ENCODE results near the gene KCNE2.

The KCNE2 gene

DNA sequence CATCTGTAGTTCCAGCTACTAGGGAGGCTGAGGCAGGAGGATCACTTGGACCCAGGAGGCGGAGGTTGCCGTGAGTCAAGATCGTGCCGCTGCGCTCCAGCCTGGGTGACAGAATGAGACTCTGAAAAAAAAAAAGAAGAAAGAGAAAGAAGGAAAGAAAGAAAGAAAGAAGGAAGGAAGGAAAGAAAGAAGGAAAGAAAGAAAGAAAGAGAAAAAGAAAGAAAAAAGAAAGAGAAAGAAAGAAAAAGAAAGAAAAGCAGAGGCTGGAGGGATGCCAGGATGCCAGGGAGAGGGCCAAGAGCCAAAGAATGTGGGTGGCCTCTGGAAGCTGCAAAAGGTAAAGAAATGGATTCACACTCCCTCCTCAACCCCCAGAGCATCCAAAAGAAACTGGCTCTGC lies 8.2 kb upstream of the KCNE2 start:
- H3K4me2 ChIP-seq (ENCODE audit: low read length), result no peak overlapping the region
- H3K4ac ChIP-seq (ENCODE audit: low read depth, low read length), result no peak overlapping the region
- no peak for DNase-seq
- H2BK120ac ChIP-seq (ENCODE audit: insufficient read depth, low read length, poor library complexity), result no peak overlapping the region
- no CpG with 5 or more reads among the region's 5 CpGs for WGBS (ENCODE audit: extremely low coverage, insufficient coverage, insufficient read length)
- no peaks in the 10 kb centered on the region for H3K4me1 ChIP-seq (ENCODE audit: control insufficient read depth in 1 of 2, insufficient read depth in 2 of 2, low read length in 2 of 2)
- no peak overlapping the region for H3K23ac ChIP-seq (ENCODE audit: low read length)
- H2AFZ ChIP-seq (ENCODE audit: insufficient read depth, low read length, poor library complexity), result no peak overlapping the region
- no peak overlapping the region for H4K12ac ChIP-seq (ENCODE audit: low read depth, low read length)
- no peak overlapping the region for H3K27ac ChIP-seq (ENCODE audit: low read depth, low read length)
- no peaks in the 10 kb centered on the region for H3K27me3 ChIP-seq (ENCODE audit: insufficient read depth, low read length)
- H2AK5ac ChIP-seq (ENCODE audit: low read length), result no peak overlapping the region
- no peak overlapping the region for H3K9ac ChIP-seq (ENCODE audit: low read length)
- H3K36me3 ChIP-seq (ENCODE audit: control insufficient read depth in 1 of 2, insufficient read depth in 2 of 2, low read length in 2 of 2), result no peaks in the 10 kb centered on the region
- H2BK5ac ChIP-seq (ENCODE audit: low read depth, low read length, poor library complexity), result no peak overlapping the region
- no peak overlapping the region for H3K14ac ChIP-seq (ENCODE audit: low read length)
- H3K4me3 ChIP-seq (ENCODE audit: low read depth, low read length), result no peak overlapping the region
- no peak overlapping the region for H3K18ac ChIP-seq (ENCODE audit: low read length)
- no peak overlapping the region for H4K91ac ChIP-seq (ENCODE audit: low read depth, low read length)
- no peak overlapping the region for H2BK12ac ChIP-seq (ENCODE audit: low read length)
- H4K8ac ChIP-seq (ENCODE audit: low read depth, low read length), result no peak overlapping the region
- no peaks in the 10 kb centered on the region for H3K79me1 ChIP-seq (ENCODE audit: low read length)
- H3K79me2 ChIP-seq (ENCODE audit: control insufficient read depth, insufficient read depth, low read length, poor library complexity), result no peaks in the 10 kb centered on the region
- H3K9me3 ChIP-seq (ENCODE audit: insufficient read depth, low read depth, low read length), result no peaks in the 10 kb centered on the region

DNA sequence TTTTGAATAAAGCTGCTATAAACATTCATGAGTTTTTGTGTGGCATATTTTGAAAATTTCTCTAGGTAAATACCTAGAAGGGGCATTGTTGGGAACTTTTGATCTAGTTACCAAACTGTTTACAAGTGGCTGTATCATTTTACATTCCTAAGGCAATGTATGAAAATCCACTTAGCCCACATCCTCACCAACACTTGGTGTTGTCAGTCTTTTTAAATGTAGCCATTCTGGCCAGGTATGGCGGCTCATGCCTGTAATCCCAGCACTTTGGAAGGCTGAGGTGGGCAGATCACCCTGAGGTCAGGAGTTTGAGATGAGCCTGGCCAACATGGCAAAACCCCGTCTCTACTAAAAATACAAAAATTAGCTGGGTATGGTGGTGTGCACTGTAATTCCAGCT lies 5.9 kb upstream of the KCNE2 start:
- no CpG with 5 or more reads among the region's 2 CpGs for WGBS (ENCODE audit: extremely low coverage, insufficient coverage, insufficient read length)
- Histone ChIP-seq H3K4me3 (ENCODE audit: low read depth, low read length) (no peak overlapping the region), H3K36me3 (ENCODE audit: control insufficient read depth in 1 of 2, insufficient read depth in 2 of 2, low read length in 2 of 2) (no peaks in the 10 kb centered on the region), H2AK5ac (ENCODE audit: low read length) (no peak overlapping the region), H4K12ac (ENCODE audit: low read depth, low read length) (no peak overlapping the region), H3K27ac (ENCODE audit: low read depth, low read length) (no peak overlapping the region), H3K79me2 (ENCODE audit: control insufficient read depth, insufficient read depth, low read length, poor library complexity) (no peaks in the 10 kb centered on the region), H3K9ac (ENCODE audit: low read length) (no peak overlapping the region), H3K23ac (ENCODE audit: low read length) (no peak overlapping the region), H3K9me3 (ENCODE audit: insufficient read depth, low read depth, low read length) (no peaks in the 10 kb centered on the region), H2AFZ (ENCODE audit: insufficient read depth, low read length, poor library complexity) (no peak overlapping the region), H3K4me2 (ENCODE audit: low read length) (no peak overlapping the region), H3K4ac (ENCODE audit: low read depth, low read length) (no peak overlapping the region), H3K79me1 (ENCODE audit: low read length) (no peaks in the 10 kb centered on the region), H4K8ac (ENCODE audit: low read depth, low read length) (no peak overlapping the region), H4K91ac (ENCODE audit: low read depth, low read length) (no peak overlapping the region), H3K27me3 (ENCODE audit: insufficient read depth, low read length) (no peaks in the 10 kb centered on the region), H2BK5ac (ENCODE audit: low read depth, low read length, poor library complexity) (no peak overlapping the region), H2BK12ac (ENCODE audit: low read length) (no peak overlapping the region), H3K14ac (ENCODE audit: low read length) (no peak overlapping the region), H2BK120ac (ENCODE audit: insufficient read depth, low read length, poor library complexity) (no peak overlapping the region), H3K4me1 (ENCODE audit: control insufficient read depth in 1 of 2, insufficient read depth in 2 of 2, low read length in 2 of 2) (no peaks in the 10 kb centered on the region), H3K18ac (ENCODE audit: low read length) (no peak overlapping the region)
- DNase-seq, result no peak

DNA sequence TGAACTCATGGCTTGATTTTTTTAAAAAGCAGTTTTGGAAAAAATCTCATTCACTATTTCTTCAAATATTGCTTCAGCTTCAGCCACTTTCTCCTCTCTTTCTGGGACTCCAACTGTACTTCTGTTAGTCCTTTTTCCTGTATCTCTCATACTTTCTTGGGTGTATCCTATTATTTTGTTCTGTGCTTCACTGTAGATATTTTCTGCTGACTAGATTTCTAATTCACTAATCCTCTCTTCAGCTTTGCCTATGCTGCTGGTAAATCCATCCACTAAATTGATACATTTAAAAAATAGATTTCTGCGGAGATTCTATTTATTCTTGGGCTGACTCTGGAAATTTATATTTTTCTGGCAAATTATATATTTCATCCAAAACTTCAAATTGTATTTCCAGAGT lies 4.9 kb upstream of the KCNE2 start:
- Histone ChIP-seq H3K79me1 (ENCODE audit: low read length) (no peaks in the 10 kb centered on the region), H3K4ac (ENCODE audit: low read depth, low read length) (no peak overlapping the region), H3K36me3 (ENCODE audit: control insufficient read depth in 1 of 2, insufficient read depth in 2 of 2, low read length in 2 of 2) (no peaks in the 10 kb centered on the region), H3K79me2 (ENCODE audit: control insufficient read depth, insufficient read depth, low read length, poor library complexity) (no peaks in the 10 kb centered on the region), H3K4me1 (ENCODE audit: control insufficient read depth in 1 of 2, insufficient read depth in 2 of 2, low read length in 2 of 2) (no peaks in the 10 kb centered on the region), H2AFZ (ENCODE audit: insufficient read depth, low read length, poor library complexity) (no peak overlapping the region), H3K27ac (ENCODE audit: low read depth, low read length) (no peak overlapping the region), H2BK5ac (ENCODE audit: low read depth, low read length, poor library complexity) (no peak overlapping the region), H3K14ac (ENCODE audit: low read length) (no peak overlapping the region), H2BK12ac (ENCODE audit: low read length) (no peak overlapping the region), H3K4me3 (ENCODE audit: low read depth, low read length) (no peak overlapping the region), H3K27me3 (ENCODE audit: insufficient read depth, low read length) (no peaks in the 10 kb centered on the region), H4K91ac (ENCODE audit: low read depth, low read length) (no peak overlapping the region), H3K4me2 (ENCODE audit: low read length) (no peak overlapping the region), H3K18ac (ENCODE audit: low read length) (no peak overlapping the region), H3K9me3 (ENCODE audit: insufficient read depth, low read depth, low read length) (no peaks in the 10 kb centered on the region), H4K12ac (ENCODE audit: low read depth, low read length) (no peak overlapping the region), H2AK5ac (ENCODE audit: low read length) (no peak overlapping the region), H3K23ac (ENCODE audit: low read length) (no peak overlapping the region), H4K8ac (ENCODE audit: low read depth, low read length) (no peak overlapping the region), H2BK120ac (ENCODE audit: insufficient read depth, low read length, poor library complexity) (no peak overlapping the region), H3K9ac (ENCODE audit: low read length) (no peak overlapping the region)
- WGBS (ENCODE audit: extremely low coverage, insufficient coverage, insufficient read length), result no CpG with 5 or more reads among the region's 1 CpG
- no peak for DNase-seq

DNA sequence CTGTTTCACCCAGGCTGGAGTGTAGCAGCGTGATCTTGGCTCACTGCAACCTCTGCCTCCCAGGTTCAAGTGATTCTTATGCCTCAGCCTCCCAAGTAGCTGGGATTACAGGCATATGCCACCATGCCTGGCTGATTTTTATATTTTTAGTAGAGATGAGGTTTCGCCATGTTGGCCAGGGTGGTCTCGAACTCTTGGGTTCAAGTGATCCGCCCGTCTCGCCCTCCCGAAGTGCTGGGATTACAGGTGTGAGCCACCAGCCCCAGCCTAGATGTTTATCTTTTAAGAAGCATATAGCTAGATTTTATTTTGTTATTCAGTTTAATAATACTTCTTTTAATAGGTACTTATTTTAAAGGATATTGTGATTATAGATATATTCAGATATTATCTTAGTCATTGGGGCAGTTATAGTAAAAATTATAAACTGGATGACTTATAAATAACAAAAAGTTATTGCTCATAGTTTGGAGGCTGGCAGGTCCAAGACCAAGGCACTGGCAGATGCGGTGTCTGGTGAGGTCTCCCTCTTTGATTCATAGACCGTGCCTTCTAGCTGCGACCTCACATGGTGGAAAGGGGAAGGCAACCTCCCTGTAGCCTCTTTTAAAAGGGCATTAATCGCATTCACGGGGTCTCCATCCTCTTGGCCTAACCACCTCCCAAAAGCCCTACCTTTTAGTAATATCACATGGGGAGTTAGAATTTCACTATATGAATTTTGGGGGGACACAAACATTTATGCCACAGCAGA lies 3.1 kb upstream of the KCNE2 start:
- H4K91ac ChIP-seq (ENCODE audit: low read depth, low read length), result no peak overlapping the region
- no peaks in the 10 kb centered on the region for H3K79me1 ChIP-seq (ENCODE audit: low read length)
- no peak overlapping the region for H2AK5ac ChIP-seq (ENCODE audit: low read length)
- H3K9ac ChIP-seq (ENCODE audit: low read length), result no peak overlapping the region
- no peak overlapping the region for H4K8ac ChIP-seq (ENCODE audit: low read depth, low read length)
- H3K4me1 ChIP-seq (ENCODE audit: control insufficient read depth in 1 of 2, insufficient read depth in 2 of 2, low read length in 2 of 2), result no peaks in the 10 kb centered on the region
- H3K9me3 ChIP-seq (ENCODE audit: insufficient read depth, low read depth, low read length), result no peaks in the 10 kb centered on the region
- no peak overlapping the region for H3K23ac ChIP-seq (ENCODE audit: low read length)
- H3K14ac ChIP-seq (ENCODE audit: low read length), result no peak overlapping the region
- H3K4me2 ChIP-seq (ENCODE audit: low read length), result no peak overlapping the region
- no peaks in the 10 kb centered on the region for H3K36me3 ChIP-seq (ENCODE audit: control insufficient read depth in 1 of 2, insufficient read depth in 2 of 2, low read length in 2 of 2)
- no peaks in the 10 kb centered on the region for H3K27me3 ChIP-seq (ENCODE audit: insufficient read depth, low read length)
- H2BK120ac ChIP-seq (ENCODE audit: insufficient read depth, low read length, poor library complexity), result no peak overlapping the region
- no CpG with 5 or more reads among the region's 12 CpGs for WGBS (ENCODE audit: extremely low coverage, insufficient coverage, insufficient read length)
- H2BK5ac ChIP-seq (ENCODE audit: low read depth, low read length, poor library complexity), result no peak overlapping the region
- no peak overlapping the region for H2AFZ ChIP-seq (ENCODE audit: insufficient read depth, low read length, poor library complexity)
- H3K18ac ChIP-seq (ENCODE audit: low read length), result no peak overlapping the region
- DNase-seq, result no peak
- H3K4me3 ChIP-seq (ENCODE audit: low read depth, low read length), result no peak overlapping the region
- H3K4ac ChIP-seq (ENCODE audit: low read depth, low read length), result no peak overlapping the region
- H3K79me2 ChIP-seq (ENCODE audit: control insufficient read depth, insufficient read depth, low read length, poor library complexity), result no peaks in the 10 kb centered on the region
- no peak overlapping the region for H3K27ac ChIP-seq (ENCODE audit: low read depth, low read length)
- H2BK12ac ChIP-seq (ENCODE audit: low read length), result no peak overlapping the region
- no peak overlapping the region for H4K12ac ChIP-seq (ENCODE audit: low read depth, low read length)
